Stimulated activated CD4-positive, alpha-beta T cell treated with anti-CD3 and anti-CD28 coated beads, Interleukin-12 subunit alpha, Interleukin-12 subunit beta, amount 100 ng/mL, for 4 hours (primary cell): ENCODE results near the gene COPZ1.

Experiments
- DNase-seq: peaks from one replicate; pipeline ENCODE4 v3.0.0-alpha.2; 2020

COPZ1 gene

DNA sequence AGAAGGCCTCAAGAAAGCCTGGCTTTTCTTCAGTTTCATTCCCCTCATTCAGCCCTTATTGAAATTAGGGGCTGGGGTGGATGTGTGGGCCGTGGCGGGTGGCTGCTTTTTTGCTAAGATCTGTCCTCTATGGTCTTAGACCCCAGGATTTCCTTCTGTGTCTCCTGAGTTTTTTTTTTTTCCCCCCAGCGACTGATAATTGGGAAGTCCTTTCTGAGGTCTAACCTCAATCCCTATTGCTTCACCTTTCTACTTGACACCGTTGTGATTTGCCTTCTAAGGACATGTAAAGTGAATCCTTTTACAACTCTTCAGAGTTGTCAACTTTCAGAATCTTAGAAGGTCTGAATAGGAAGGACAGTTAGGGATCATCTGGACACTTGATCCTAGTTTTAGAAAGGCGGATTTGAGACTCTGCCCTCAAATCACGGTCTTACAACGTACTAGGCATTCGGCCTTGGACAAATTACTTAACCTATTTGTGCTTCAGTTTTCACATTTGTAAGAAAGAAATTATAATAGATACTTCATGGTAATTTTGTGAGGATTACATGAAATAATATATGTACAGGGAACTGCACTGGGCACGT, 34.9 kb downstream of the COPZ1 start:
- no peak for DNase-seq

DNA sequence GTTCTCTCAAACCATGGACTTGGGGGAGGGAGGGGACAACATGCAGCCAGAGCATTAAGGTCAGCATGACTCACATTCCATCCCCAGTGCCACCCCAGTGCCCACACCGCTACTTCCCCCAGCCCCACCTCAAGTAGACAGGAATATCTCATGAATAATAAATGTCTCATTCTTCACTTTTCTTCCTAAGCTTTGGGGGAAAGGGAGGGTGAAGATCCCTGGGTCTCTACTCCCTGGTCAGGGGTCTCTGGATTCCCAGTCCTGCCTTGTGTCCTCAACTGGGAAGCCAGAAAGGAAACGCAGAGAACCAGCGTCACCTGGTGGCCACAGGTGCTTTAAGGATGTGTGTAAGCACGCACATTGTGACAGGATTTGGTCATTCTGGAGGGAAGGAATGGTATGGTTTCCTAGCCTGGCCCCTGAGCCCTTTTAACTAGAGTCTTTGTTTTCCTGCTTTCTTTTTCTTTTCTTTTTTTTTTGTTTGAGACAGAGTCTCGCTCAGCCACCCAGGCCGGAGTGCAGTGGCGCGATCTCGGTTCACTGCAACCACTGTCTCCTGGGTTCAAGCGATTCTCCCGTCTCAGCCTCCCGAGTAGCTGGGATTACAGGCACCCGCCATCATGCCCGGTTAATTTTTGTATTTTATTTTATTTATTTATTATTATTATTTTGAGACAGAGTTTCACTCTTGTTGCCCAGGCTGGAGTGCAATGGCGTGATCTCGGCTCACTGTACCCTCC, 36.0 kb downstream of the COPZ1 start:
- peak; percentile 56 for DNase-seq

DNA sequence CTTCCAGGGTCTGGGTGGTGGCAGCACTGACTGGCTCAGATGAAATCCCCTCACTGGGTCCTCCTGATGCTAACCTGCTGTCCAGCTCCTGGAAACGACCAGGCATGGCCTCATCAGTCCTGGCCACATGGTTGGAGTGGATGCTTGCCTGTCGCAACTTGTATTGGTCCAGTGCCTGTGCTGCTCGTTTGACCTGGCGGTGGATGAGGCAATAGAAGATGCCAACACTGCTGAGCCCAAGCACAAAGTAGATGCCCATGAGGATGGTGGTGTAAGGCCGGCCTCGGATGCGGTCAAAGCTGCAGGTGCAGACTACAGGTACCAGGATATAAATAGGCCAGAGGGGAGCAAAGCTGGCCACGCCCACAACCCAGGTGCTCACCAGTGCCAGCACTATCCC, 38.1 kb downstream of the COPZ1 start:
- no peak for DNase-seq

DNA sequence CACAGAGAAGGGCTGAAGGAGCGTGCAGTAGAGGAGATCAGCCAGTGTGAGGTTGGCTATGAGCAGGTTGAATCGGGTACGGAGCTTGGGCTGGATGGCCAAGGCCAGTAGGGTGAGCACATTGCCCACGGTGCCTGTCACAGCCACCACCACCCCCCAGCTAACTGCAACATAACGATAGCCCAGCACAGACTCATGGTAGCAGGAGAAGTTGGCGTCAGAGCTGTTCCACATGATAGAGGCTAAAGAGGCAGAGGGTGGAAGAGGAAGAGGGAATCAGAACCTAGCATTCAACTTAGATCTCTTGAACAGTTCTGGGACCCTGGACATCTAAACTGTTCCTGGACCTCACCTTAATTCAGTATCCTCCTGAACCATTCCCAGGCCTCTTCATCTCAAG, 38.7 kb downstream of the COPZ1 start:
- no peak for DNase-seq

DNA sequence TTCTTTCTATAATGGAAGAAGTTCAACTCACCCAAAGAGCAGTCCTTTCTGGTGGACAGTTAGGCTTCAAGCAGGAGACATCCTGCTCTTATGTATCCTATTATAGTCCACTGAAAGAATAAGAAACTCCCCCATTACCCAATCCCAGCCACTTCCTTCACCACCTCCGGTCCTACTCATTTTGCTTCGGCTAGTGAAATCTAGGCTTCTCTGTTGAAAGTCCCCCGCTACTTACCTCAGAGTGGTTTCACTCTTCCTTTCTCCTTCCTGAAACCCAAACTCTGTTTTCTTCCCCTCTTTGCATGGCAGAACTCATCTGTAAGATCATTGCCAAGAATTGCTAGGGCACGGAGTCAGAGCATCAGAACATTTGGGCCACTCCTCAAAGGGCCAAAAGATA, 39.5 kb downstream of the COPZ1 start, which contains the start of gene GPR84:
TSS of gene GPR84 (minus strand) at position 74 of the 400 bp plus-strand sequence. CDS start 635 bp downstream, outside the sequence.
- no peak for DNase-seq

DNA sequence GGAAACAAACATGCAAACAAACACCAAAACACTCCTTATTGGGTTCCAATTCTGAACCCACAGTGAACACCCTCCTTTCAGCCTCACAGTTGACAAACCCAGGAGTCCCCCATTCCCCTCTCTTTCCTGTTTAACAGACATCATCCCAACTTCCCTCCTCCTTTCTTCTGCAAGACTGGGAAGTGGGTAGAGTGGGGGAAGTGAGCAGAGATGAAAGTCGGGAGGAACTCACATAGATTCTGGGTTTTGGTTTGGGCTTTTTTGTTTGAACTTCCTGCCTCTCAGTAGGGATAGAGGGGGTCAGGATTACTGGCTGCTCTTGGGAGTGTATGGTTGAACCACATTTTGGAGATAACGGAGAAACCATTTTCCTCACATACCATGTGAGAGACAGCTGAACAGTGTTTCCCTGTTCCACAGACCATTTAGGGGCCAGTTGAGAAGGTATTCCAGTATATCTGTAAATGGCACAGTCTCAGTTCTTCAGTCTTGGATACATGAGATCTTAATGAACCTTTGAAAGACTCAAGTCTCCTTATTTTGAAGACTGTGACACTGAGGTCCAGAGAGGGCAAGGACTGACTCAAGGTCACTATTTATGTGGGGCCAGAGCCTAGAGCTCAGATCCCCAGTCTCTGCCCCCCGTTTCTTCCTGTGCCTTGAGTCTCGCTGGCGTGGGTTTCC, 43.2 kb downstream of the COPZ1 start:
- no peak for DNase-seq

DNA sequence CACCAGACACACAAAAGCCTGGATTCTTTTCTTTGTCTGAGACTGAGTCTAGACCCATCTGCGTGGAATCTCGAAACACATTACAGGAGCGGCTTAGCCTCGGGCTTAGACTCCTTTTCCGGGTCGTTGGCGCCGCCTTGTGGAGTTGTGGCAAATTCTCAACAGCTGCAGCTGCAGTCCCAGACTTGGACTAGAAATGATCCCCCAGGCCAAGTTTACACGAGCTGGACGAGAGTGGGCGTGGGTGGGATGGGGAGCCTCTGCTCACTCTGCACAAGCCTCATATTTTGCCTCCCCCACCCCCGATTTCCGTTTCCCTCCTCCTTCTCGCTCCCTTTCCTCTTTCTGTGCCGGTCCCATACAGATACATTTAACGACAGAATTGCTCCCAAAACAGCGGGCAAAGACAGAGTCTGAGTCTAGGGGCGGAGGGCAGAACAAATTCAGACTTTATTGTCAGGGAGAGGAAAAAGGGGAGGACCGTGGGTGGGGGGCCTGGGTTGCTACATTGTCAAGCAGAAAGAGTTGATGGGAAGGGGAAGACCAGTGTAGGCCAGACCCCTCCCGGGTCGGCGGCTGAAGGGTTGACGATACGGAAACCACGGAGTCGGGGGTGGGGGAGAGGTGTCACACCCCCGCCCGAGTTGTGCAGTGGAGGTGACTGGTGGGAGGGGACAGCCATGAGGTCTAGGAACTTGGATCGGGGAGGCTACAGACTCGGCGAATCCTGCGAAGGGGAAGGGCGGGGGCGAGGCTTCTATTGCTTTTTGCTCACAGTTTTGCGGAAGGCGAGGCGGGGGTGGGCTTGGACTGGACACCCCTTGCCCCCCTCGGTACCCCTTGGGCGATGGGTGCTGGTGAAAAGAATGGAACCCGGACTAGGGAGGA, 44.0 kb downstream of the COPZ1 start:
- DNase-seq = peak; percentile 92

DNA sequence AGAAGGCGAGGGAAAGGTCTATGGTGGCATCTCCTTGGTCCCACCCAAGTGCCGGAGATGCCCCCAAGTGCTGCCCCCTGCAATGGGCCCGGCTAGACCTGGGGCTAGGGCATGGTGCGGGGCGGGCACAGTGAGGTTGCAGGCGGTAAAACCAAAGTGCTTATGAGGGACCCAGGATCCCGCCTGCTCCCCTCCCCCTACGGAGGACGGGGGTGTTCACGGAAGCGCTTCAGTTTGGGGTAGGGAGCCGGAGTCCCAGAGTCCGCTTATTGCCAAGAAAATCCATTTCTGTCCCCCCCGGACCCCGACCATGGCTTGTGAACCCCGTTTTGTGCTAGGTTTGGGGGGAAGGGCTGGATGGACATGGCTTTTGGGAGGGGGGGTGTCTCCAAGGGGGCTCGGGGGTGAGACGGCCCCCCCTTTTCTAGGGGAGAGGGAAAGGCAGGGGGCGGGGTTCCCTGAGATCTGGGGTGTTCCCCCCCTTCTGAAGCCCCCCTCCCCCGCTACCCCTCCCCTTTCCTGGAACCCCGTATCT, 44.7 kb downstream of the COPZ1 start:
- DNase-seq = no peak

DNA sequence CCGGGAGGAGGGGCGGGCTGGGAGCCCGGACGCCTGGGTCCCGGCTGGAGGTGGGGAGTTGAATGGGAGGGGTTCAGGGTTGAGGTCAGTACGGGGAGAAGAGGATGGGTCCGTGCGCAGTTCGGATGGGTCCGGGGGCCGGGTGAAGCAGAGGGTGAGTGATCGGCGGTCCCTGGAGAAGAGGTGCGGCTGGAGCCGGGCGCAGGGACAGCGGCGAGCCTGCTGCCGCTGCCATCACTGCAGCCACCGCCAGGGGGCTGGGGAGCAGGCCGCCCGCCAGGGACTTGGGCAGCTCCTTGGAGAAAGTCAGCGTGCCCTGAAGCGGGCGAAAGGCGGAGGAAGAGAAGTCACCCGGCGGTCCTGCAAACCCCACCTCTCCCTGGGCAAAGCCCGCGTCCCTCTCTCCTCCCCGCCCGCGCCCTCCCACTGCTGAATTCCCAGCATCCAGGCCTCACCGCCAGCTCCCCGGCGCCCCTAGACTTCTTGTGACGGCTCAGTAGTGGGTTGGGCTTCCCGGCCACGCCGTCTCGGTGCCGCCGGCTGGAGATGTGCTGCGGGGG, 45.3 kb downstream of the COPZ1 start:
- no peak for DNase-seq

DNA sequence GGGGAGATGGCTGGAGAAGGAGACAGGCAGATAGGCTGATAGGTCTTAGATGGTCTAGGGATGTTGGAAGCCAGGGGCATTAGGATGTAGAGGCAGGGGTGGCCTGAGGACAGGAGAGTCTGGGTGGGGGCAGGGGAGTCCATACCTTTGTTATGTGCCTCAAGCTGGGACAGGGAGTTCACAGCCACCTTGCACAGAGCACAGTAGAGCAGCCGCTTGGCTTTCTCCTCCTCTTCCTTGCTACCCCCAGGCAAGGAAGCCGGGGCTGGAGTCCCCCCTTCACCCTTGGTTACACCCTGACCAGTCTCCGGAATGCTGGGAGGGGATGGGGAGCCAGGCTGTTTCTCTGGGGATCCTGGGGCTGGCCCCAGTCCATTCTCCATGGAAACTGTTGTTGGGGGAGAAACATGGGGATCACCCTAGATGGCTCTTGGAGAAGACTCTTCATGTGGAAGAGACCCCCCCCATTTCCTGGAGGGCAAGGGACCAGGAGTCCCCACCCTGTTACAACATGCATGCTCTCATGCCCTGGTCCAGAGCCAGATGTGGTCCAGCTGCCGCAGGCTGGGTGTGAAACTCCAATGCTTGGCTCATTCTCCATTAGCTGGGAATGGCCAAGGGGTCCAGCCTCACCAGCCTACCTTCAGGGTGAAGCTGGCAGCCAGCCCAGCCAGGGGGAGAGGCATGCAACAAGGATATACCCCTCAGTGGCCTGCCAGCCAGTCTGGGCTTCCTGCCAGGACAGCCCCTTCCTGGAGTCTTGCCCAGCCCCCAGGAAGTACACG, 46.6 kb downstream of the COPZ1 start:
- DNase-seq = no peak

DNA sequence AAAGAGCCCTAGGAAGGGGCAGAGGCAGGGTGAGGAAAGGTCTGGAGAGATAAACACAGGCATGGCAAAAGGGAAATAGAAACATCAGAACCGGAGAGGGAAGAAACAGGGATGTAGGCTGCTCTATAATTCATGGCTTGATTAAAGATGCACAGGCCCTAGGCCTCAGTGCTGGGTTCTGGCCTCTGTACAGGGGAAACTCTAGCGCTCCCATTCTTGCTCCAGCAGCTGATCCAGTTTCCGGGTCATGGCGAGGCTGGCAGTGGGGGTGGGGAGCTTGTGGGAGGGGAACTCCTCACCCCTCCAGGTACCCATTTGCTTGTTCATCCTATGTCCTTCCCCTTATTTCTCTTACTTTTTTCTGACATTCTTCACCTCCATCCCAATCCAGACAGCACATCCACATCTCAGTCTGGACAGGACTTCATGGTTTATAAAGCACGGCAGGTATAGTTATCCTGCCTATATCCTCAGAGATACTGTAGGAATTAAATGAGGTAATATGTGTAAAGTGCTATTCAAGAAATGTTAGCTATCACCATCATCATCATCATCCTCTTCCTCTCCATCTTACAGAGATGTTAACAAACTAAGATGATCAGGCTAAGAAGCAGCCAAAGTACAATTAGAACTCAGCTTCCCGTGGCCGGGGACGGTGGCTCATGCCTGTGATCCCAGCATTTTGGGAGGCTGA, 47.3 kb downstream of the COPZ1 start:
- DNase-seq = no peak

DNA sequence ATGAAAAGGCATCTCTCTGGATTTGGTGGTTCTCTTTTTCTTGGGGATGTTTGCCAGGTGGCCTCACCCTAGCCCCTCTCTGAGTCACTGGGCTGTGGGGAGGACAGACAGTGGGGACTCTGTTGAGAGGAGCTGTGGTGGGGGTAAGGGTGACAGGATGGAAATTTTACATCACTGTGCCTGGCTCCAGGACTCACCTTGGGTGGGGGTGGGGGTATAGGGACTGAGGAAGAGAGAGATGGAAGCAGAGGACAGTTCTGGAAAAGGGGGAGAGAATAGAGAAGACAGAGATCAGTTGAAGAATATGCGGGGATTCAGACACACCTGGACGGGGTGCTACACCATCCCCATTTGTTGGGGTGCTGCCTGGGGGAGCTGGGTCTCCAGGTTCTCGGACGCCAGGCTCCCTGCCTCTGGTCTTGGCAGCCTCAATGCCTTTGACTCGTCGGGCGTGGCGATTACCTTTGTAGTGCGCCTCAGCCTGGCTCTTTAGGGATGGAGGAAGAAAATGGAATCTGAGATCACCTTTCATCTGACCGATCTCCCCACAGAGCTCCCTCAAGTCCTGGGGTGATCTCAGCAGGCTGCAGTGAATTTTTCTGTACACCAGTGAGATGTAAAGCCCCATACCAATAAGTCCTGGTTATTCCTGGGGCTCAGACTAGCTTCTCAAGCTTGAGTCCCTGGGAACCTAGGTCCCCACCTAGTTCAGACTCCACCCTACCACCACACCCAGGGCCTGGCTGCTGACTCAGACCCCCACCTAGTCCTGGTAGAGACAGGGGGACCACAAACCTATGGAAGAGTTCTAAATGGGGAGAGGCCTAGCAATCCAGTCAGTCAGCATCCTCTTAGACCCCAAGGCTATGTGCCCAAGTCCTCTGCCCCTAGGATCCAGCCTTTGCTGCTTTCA, 49.0 kb downstream of the COPZ1 start:
- DNase-seq = no peak

DNA sequence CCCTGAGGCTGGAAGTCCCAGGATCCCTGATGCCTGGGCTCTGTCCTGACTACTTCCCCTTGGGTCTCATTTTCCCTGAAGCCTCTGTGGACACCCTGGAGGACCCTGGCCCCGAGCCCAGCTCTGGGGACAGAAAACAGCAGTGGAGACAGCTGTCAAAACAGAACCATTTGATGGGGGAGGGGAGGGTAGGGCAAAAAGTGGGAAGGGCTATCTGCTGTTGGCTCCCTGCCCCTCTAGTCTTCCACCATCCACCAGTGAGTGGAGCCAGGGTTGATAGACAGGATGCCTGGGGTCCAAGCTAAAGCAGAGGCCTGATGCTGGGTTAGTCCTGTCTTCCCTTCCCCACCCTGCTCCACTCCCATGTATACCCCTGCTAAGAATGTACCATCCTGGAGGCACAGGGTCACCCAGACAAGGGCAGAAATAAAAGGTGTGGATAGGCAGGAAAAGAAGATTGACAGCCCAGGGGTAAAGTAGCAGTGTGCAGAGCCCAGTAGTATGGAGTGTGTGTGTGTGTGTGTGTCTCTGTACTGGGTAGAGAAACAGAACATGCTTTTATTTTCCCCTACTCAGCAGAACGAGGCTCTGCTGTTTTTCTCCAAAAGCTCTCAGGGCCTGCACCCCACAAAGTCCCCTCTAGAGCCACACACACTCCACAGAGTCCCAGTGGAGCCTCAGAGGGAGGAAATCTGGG, 49.8 kb downstream of the COPZ1 start:
- DNase-seq = no peak

DNA sequence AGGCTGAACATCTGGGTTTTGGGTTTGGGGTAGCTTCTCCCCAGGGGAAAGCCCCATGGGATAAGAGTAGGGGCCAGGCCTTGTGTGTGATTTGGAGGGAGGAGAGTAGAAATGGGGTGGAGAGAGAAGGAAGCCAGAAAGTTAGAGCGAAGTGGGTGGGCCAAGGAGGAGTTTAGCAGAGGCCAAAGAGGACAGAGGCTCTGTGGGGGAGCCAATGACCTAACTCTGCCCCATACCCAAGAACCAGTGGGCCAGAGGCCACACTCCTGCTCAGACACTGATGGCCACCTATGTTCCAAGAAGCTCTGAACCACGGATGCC, 50.3 kb downstream of the COPZ1 start:
- no peak for DNase-seq

DNA sequence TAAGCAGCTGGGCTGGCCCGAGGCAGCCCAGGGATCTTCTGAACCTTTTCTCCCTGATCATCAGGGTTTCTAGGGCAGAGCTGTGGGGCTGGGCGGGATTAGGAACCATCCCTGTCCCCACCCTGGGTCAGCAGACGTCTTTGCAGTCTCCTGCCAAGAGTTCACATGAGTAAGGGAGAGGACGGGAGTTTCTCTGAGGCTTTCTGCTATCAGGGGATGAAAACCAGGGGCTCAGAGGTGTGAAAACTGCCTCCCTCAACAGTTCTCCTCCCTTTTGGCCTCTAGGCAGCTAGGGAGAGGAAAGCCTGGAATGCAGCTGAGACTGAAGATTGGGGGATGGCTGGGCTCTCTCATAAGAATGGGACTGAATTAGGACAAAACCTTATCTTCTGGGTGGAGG, 51.7 kb downstream of the COPZ1 start:
- DNase-seq = no peak

DNA sequence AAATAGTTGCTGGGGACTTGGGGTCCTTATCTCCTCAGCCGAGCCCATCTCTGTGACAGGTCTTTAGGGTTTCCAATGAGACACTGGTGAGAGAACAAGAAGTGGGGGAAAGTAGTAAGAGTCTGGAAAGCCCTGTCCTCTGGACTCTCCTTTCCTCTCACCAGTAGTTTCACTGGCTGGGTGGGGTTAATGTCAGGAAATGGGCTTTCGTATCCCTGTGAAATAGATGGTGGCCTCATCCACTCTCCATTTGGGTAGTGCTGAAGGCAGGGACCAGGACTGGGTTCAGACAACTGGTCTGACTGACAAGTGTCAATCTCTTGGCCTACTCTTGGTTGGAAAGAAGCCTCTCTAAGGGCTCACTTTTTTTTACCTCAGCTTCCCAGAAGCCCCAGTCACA, 52.1 kb downstream of the COPZ1 start:
- no peak for DNase-seq

DNA sequence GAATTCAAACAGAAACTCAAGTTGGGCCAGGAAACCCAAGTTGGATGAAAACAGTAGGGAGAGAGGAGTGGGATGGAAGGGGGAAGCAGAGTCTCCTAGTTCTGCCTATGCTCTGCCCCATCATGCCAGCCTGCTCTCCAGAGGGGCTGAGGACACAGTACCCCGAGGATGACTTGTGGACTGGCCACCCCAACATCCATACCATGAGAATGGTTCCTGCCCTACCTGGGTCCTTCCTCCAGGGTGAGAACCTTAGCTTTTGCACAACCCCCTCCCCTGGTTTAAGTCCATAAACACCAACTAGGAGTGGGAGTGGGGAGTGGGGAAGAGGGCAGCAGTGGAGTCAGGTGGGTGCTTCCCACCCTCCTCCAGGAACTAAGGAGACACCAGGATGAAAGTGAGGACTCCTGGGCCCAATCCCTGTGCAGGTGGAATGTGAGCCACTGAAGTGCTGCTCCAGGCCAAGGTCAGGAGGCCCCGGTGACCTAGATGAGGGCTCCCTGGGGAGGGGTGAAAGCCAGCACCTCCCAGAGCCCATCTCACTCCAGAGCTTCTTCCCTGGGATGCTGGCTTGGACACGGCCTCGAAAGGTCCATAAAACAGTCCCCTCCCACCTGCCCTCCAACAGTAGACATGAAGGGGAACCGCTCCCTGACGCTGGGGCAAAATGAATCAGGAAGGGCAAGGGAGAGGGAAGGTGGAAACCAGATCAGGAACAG, 53.0 kb downstream of the COPZ1 start:
- no peak for DNase-seq

DNA sequence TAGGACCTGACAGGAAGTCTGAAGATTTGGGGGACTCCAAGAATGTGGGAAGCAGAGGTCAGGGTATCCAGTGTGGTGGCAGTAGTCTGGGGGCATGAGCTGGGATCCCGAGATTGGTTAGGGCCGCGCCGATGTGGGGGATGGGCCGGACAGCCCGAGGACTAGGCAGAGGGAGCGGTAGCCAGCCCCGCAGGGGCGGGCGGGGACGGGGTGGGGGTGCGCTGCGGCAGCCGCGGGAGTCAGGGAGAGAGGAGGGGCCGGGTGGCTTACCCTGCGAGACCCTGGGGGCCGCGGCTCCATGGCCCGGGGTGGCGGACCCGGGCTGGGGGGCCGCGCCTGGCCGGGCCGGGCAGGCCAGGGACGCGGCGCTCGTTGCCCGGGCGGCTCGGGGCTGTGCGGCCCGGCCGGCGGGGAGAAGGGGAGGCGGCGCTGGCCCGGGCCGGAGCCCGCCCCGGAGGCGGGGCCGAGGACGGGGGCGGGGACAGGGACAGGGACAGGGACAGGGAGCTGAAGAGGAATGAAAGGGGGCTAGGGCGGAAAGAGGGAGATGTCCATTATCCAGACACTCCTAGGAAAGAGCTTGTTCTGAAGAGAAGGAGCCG, 54.0 kb downstream of the COPZ1 start:
- DNase-seq = no peak
